GM08714 (cell line): Measurements from ENCODE around the gene TAF4.
"Not testable (repeated sequence)": the region's sequence is repeated elsewhere in the genome, so short reads cannot be mapped to it uniquely, and the experiment has no call there.

Source experiments
- H3K4me3 ChIP-seq: fragments of 200-500 bp; sonication (Bioruptor generic); 2 replicates; pipeline ENCODE4 v1.5.1; 2014; ENCODE audit warnings: mild to moderate bottlenecking, low read length, inconsistent platforms
- ZNF274 ChIP-seq: IDR thresholded peaks from 2 replicates; pipeline ENCODE4 v1.6.1; 2012; ENCODE audit warnings: mild to moderate bottlenecking, low read depth, low read length

Gene TAF4

DNA sequence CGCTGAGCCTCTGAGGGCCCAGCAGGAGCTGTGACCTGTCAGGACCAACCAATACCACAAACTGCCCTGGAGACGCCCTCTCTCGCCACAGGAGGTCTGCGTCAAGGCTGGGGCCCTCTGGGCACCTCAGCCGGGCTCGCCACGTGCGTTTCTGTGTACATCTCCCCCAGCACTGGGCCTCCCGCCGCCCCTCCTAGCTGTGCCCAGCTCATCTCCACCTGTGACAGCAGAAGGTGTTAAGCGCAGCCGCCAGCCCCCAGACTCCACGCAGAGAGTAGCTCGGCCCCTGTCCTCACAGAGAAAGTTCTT, 91.4 kb downstream of the TAF4 start:
- no peak for TF ChIP-seq ZNF274
- H3K4me3 ChIP-seq: no peak overlapping the region

DNA sequence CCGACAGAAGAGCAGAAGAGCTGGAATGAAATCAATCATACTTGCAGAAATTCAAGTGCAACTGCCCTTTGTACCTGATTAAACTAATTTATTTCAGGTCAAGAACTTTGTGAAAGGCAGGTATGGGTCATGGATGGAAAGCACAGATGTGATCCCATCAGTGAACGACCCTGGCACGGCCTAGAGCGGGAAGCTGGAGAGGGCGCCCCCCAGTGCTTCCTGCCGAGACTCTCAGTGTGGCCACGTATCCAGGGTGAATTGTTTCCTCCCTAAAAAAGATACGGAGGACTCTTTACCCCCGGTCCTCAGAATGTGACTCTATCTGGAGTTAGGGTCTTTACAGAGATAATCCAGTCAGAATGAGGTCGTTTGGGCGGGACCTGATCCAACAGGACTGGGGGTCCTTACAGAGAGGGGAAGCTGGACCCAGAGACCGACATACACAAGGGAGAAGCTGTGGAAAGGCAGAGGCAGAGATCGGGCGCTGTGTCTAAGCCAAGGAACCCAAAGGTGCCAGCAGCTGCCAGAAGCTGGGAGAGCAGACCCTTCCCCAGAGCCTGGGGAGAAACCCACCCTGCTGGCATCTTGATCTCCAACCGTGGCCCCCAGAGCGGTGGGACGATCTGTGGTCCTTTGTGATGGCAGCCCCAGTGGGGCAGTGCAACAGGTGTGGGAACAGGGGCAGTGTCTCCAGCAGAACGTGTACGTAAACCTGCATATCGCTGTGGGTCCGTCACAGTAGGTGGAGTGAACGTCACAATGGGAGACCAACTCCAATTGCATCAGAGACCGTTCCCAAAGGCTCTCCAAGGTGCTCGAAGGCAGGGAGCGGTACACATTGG, 91.9 kb downstream of the TAF4 start:
- H3K4me3 ChIP-seq: no peak overlapping the region
- no peak for TF ChIP-seq ZNF274

DNA sequence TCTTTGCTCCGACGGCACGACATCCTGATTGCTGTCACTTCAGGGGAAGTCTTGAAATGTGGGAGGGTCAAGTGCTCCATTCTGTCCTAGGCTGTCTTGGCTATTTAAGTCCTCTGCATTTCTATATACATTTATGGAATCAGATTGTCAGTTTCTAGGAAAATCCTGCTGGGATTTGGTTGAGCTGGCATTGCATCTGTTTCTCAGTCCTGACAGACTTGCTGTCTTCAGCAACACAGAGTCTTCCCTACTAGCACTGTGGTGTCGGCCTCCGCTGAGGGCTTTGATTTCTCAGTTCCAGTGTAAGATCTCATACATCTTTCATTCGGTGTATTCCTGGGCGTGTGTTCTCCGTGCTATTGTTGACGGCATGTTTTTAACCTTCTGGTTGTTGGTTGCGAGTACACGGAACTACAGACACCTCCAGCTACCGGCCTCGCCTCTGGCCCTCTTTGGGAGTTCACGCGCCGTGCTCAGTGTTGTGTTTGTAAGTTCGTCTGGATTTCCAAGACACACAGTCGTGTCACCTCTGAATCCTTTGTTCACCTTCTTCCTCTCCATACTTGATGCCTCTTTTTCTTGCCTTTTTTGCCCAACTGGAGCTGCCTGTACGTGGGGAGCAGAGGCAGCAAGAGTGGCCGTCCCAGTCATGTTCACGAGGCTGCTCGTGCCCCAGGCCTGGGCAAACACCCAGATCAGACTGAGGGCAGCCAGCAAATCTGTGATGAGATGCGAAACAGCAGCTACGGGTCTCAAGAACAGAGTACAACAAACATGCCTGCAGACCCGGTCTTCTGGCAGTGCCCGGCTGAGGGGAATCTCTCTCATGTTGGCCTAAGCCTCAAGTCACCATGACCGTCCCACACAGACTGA, 92.8 kb downstream of the TAF4 start:
- H3K4me3 ChIP-seq: no peak overlapping the region
- no peak for TF ChIP-seq ZNF274

DNA sequence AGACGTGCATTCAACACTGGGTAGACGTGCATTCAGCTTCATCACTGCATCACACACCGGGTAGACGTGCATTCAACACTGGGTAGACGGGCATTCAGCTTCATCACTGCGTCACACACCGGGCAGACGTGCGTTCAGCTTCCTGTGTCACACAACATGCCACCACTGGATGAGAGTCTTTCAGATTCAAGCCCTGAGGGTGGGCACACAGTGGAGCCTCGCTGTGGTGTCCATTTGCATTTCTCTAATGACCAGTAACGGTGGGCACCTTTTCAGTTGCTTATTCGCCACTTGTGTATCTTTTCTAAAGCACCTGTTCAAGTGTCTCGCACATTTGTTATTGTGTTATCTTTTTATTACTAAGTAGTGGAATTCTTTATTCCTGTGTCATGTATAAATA, 94.1 kb downstream of the TAF4 start:
- not testable (repeated sequence) for H3K4me3 ChIP-seq

DNA sequence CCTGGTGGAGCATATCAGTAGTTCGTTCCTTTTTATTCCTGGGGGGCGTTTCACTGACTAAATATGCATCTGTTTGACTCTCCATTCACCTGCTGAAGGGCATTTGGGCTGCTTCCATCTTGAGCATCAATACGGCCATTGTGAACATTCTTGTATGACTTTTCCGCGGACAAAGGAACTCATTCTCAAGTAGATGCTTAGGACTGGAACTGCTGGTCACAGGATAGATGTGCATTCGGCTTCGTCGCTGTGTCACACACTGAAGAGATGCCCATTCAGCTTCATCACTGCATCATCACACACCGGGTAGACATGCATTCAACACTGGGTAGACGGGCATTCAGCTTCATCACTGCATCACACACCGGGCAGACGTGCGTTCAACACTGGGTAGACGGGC, 95.3 kb downstream of the TAF4 start:
- no peak for TF ChIP-seq ZNF274

DNA sequence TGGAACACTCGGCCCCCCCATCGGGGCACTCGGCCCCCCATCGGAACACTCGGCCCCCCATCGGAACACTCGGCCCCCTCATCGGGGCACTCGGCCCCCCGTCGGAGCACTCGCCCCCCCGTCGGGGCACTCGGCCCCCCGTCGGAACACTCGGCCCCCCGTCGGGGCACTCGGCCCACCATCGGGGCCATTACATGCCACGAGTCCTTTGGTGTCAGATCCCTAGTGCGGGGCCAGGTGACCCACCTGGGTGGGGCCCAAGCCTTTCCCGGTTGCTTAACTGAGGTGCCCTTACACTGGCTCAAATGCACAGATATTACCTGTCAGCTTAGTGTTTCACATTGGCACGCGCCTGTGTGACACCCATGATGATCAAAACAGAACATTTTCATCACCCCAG, 95.9 kb downstream of the TAF4 start:
- H3K4me3 ChIP-seq: no peak overlapping the region
- no peak for TF ChIP-seq ZNF274

More for the DNA sequence above, 95.3 kb downstream of the TAF4 start:
- no peak overlapping the region for H3K4me3 ChIP-seq

DNA sequence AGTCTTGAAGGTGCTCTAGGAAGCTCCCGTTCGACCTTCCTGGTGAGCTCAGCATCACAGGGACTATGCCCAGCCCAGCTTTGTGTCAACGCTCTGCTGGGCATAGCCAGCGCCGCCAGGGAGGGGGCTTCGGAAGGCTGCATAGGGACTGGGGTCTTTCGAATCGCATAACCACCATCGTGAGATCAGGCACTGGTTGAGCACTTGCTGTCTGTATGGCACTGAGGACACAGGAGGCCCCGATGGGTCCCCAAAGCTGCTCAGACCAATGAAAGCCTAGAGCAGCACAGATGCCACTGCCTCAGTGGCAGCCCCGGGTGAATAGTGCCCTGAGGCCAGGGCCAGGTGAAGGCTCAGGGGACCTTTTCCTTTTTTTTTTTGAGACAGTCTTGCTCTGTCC, 96.7 kb downstream of the TAF4 start:
- no peak overlapping the region for H3K4me3 ChIP-seq
- no peak for TF ChIP-seq ZNF274

DNA sequence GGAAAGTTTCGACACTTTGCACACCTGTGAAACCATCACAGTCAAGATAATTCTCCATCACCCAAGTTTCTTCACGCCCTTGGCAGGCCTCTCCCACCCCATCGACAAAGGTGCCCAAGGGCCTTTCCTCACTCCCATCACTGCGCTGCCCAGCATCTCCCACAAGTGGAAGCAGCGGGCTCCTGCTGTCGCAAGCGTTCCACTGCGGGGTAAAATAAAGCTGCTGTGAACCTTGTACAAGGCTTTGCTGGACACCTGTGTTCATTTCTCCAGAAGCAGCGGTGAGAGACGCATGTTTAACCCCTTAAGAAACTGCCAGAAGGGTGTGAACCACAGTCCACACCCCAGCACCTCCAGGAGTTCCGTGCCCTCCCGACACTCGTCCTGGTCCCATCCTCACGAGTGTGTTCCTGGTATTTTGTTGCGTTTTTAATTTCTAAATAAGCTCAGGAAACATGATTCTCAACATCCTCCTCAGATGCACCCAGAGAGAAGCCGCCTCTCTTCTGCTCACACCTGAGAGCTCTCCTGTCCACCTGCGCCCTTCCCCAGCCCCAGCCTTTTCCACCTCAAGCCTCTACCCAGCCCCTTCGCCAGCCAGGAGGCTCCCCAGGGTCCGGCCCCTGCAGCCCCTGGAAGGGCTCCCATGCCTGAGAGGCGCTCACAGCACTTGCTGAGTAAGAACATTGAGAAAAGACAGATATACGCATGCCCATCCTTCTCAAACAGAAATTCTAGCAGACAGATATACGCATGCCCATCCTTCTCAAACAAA, 97.5 kb downstream of the TAF4 start:
- TF ChIP-seq ZNF274: no peak

DNA sequence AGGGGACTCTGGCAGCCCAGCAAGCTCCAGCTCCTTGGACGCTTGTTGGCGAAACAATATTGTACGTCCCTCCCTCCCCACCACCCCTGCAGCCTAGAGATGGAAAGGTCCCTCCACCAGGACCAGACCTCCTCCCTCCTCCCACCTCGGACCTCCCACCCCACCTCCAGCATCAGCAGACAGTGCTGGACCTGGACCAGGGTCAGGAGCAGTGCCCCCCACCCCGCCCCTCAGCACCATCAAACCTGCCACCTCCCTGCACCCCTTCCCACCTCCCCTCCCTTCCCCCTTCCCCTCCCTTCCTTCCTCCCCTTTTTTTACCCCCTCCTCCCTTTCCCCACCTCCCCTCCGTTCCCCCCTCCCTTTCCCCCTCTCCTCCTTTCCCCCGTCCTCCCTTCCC, 98.4 kb downstream of the TAF4 start:
- H3K4me3 ChIP-seq: no peak overlapping the region
- no peak for TF ChIP-seq ZNF274

More for the DNA sequence above, 97.5 kb downstream of the TAF4 start:
- H3K4me3 ChIP-seq: no peak overlapping the region

DNA sequence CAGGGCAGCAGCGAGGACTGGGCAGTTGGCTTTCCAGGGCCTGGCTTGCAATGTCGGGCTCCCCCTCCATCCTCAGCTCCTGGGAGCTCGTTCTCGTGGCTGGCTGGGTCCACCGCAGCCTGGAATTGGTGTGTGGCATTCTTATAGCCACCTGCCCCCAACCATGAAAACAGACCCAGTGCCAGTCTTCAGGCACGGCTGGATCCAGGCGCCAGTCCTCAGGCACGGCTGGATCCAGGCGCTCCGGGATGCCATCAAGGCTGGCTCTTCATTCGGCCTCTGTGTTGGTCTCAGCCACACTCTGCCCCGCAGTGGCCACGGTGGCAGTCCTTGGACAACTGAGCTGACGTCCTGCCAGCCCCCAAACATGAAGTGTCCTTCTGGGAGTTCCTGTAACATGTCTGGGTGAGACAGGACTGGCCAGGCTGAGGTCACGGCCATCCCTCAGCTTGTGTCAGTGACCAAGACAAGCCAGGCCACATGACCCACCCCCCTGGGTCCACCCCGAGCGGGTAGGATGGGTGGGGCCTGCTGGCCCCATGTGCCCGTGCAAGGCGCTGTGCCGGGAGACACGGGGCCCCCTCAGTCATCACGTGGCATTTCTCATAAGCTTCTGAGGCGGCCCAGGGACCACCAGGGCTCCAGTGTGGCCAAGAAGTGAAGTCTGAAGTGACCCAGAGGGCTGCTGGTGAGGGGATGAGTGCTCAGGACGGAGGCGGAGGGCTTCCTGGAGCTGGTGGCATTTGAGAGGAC, 99.0 kb downstream of the TAF4 start:
- no peak for TF ChIP-seq ZNF274

DNA sequence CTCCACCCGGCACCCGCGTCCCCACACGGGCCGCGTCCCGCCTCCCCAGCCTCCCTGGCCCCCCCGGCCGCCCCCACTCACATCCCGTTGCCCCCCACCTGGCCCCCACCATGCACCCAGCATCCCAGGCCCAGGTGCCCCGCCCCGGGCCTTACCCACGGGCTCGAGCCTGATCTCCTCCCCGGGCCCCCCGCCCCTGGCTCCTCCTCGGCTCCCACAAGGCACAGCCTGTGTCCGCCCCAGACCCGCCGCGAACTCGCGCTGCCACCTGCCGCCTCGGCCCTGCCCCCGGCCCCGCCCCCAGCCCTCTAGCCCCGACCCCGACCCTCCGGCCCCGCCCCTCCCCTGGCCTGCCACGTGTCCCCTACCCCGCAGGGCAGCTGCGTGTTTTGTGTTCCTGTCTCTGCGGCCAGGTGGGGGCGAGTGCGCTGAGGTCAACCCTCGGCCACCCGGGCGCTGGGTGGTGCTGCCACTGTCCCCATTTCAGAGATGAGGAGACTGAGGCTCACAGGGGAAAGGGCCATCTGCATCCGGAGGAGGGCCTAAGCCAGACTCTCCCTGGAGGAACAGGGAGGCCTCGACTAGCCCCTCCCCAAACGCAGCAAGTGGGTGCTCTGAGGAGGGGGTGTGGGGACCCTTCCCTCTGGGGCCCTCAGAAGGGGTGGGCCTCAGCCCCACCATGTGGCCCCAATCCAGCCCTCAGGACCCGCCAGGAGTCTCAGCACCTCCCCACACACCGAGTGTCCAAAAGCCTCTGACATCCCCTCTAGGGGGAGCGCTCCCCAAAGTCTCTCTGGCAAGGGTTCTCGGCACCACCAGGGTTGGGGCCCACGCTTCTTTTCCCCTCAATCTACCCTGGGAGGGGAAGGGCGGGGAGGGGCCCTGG, 99.8 kb downstream of the TAF4 start:
- no peak for TF ChIP-seq ZNF274
- H3K4me3 ChIP-seq: no peak overlapping the region

More for the DNA sequence above, 99.0 kb downstream of the TAF4 start:
- no peak overlapping the region for H3K4me3 ChIP-seq

DNA sequence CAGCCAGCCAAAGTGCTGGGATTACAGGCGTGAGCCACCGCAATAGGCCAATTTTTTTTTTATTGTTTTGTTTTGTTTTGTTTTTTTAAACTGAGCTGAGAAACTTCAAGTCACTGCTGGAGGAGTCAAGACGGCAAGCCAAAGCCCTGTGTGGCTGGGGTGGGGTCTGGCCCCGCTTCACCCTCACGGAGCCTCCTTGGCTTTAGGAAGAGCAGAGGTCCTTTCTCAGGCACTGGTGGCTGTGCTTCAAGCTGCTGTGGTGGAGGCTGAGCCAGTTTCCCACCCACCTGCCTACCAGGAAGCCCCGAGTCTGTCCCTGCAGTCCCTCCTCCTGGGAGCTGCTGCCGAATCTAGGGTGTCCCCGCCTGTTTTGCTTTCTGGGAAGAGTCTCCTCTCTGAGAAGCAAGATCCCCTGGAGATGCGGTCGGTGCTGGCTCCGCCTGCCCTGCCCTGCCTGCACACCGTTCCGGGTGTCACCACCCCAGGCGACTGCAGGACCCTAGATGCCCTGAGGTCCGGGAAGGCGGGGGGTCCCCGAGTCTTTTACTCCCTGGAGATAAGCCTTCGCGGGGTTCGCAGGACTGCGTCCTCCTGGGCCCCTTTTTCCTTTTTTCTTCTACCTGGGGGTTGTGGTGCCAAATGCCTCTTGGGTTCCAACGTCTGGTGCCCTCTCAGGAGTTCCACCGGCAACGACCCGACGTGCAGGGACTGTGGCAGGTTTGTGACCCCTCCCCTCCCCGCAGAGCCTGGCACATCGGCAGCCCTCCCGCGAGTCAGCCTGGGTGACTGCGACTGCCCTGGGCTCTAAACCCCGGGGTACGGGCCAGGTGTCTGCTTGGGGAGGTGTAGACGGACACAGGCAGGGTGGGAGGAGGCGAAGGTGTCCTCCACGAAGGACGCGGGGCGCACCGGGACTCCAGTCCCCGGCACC, 100.7 kb downstream of the TAF4 start:
- TF ChIP-seq ZNF274: no peak
- H3K4me3 ChIP-seq: no peak overlapping the region
